OCI-LY7 (cell line): Measurements from ENCODE around the gene AHCTF1. TPM values are rescaled to one million over a fixed set of nuclear protein-coding genes. Genes with fewer than 3 reads are reported as not detected.

Experiments used
- BruUV-seq: library from RNA; stranded (reverse); fragments of 400-500 nt; replicated peaks from 2 replicates; lab custom pipeline; 2021; lab: Mats Ljungman, UMichigan
- CTCF ChIA-PET: fragments of 300-600 bp; sonication (Branson Sonifier 250); formaldehyde crosslinking; loops from one replicate; lab custom pipeline; 2022; ENCODE audit warnings: antibody characterized with exemption; ENCODE audit not compliant: unreplicated experiment; lab: Charles Lee
- POLR2A ChIA-PET: fragments of 300-600 bp; sonication (Branson Sonifier 250); formaldehyde crosslinking; loops from one replicate; lab custom pipeline; 2022; ENCODE audit warnings: antibody characterized with exemption; lab: Charles Lee
- DNase-seq: peaks from one replicate; pipeline ENCODE4 v3.0.0-alpha.2; 2015; ENCODE audit warnings: low spot score
- H2AFZ ChIP-seq: fragments of 200-600 bp; sonication (generic), shearing (Covaris generic); 2 replicates; pipeline ENCODE4 v1.6.1; 2014; ENCODE audit warnings: mild to moderate bottlenecking, antibody characterized with exemption, low read length, moderate library complexity
- H3K27ac ChIP-seq: fragments of 200-600 bp; sonication (generic); 2 replicates; pipeline ENCODE4 v1.5.1; 2014; ENCODE audit warnings: mixed run types, low read depth, mild to moderate bottlenecking, moderate library complexity, low read length, inconsistent platforms; ENCODE audit not compliant: poor library complexity, severe bottlenecking
- H3K36me3 ChIP-seq: fragments of 200-600 bp; sonication (generic); 2 replicates; pipeline ENCODE4 v1.6.1; 2014; ENCODE audit warnings: mild to moderate bottlenecking, antibody characterized with exemption, low read length, moderate library complexity, mixed read lengths; ENCODE audit not compliant: insufficient read depth
- H3K4me1 ChIP-seq: fragments of 200-600 bp; sonication (generic); 2 replicates; pipeline ENCODE4 v1.5.1; 2014; ENCODE audit warnings: mild to moderate bottlenecking, low read length; ENCODE audit not compliant: insufficient read depth, poor library complexity, severe bottlenecking
- H3K4me2 ChIP-seq: fragments of 200-600 bp; sonication (generic); 2 replicates; pipeline ENCODE4 v1.6.1; 2014; ENCODE audit warnings: mild to moderate bottlenecking, low read length
- H3K4me3 ChIP-seq: fragments of 200-600 bp; sonication (generic); 2 replicates; pipeline ENCODE4 v1.5.1; 2014; ENCODE audit warnings: mild to moderate bottlenecking, low read depth, low read length; ENCODE audit not compliant: poor library complexity, severe bottlenecking
- H3K79me2 ChIP-seq: fragments of 200-600 bp; sonication (generic); 2 replicates; pipeline ENCODE4 v1.6.1; 2016; ENCODE audit warnings: low read depth, mild to moderate bottlenecking, low read length, moderate library complexity, mixed read lengths; ENCODE audit not compliant: insufficient read depth
- H3K9me2 ChIP-seq: fragments of 200-600 bp; sonication (generic); 2 replicates; pipeline ENCODE4 v1.6.1; 2016; ENCODE audit warnings: mild to moderate bottlenecking, low read length, mixed read lengths; ENCODE audit not compliant: insufficient read depth
- H3K9me3 ChIP-seq: fragments of 200-600 bp; sonication (generic); 2 replicates; pipeline ENCODE4 v1.6.1; 2014; ENCODE audit warnings: mild to moderate bottlenecking, mixed run types, low read length, mixed read lengths
- H4K20me1 ChIP-seq: fragments of 200-600 bp; sonication (generic); 2 replicates; pipeline ENCODE4 v1.6.1; 2014; ENCODE audit warnings: mild to moderate bottlenecking, antibody characterized with exemption, low read length, moderate library complexity, mixed read lengths; ENCODE audit not compliant: insufficient read depth
- CTCF ChIP-seq: fragments of 200-600 bp; sonication (generic); conservative IDR thresholded peaks from 2 replicates; pipeline ENCODE4 v1.5.1; 2014; ENCODE audit warnings: mild to moderate bottlenecking, antibody characterized with exemption, low read length, moderate library complexity, mixed read lengths
- EZH2phosphoT487 ChIP-seq: fragments of 200-600 bp; sonication (generic); IDR thresholded peaks from 2 replicates; pipeline ENCODE4 v1.6.1; 2018; ENCODE audit warnings: low read depth, borderline replicate concordance, mild to moderate bottlenecking, mixed run types, antibody characterized with exemption, low read length, moderate library complexity, mixed read lengths
- intact Hi-C: fragments of 100-400 bp; cut with micrococcal nuclease; formaldehyde crosslinking; loops from one replicate; pipeline ENCODE4 v1.10.0; 2022; ENCODE audit not compliant: unreplicated experiment
- total RNA-seq, 2 experiments: library from RNA; depleted of rRNA in 1 of 2; stranded (reverse); fragments of >200 nt in 1 of 2; shearing (Covaris generic) in 1 of 2; gene quantifications; 2 replicates each; pipeline ENCODE4 v1.2.3, GENCODE V29; 2014 to 2022

Gene AHCTF1
- total RNA-seq, 2 experiments from 2014 or later = 38.5 to 57.7 TPM

DNA sequence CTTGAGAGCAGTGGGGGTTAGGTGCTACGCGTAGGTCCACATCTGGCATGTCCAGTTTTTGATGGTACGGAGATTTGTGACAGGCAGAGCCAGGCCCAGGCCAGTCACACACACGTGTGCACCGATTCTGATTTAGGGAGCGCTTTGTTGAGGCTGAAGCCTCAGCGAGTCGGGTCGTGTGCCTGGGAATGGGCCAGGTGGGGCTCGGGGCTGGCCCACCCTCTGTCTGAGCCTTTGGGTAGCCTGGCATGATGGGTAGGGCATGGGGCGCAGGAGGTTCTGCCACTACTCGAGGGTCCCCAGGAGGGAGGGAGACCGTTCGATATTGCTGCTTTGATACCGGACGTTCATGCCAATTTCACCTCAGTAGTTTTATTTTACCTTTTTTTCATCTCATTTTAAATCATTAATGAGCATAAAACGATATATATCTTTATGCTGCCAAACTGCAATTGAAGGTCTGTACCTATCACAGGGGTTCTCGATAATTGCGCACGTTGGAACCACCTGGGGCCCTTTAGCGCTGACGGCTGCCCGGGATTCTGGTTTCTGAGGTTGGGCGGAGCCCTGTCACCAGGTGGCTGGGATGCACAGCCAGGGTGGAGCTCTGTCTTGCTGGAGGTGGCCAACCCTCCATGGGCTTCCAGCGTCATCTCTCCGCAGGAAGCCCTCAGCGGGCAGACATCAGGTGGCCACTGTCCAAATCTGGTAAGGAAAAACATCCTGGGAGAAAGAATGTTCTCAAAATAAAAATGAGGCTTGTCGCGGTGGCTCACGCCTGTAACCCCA is 135.6 kb downstream of the AHCTF1 start:
- H3K36me3 ChIP-seq = no peaks in the 10 kb centered on the region
- TF ChIP-seq CTCF (no peak), EZH2phosphoT487 (no peak)
- H3K27ac ChIP-seq = no peak overlapping the region
- intact Hi-C loops = no loop called here
- no peaks in the 10 kb centered on the region for H3K79me2 ChIP-seq
- ChIA-PET POLR2A (interaction anchor here (0.6 kb wide), 1 partner anchor 1141 kb away, joined by 4 read pairs; no protein-coding TSS in a partner anchor), CTCF (no interaction called here)
- H3K4me1 ChIP-seq = no peaks in the 10 kb centered on the region
- H2AFZ ChIP-seq = no peak overlapping the region
- H3K4me2 ChIP-seq = no peak overlapping the region
- no peak for DNase-seq
- H3K9me3 ChIP-seq = no peaks in the 10 kb centered on the region
- BruUV-seq = no TSS peak
- H3K9me2 ChIP-seq = no peaks in the 10 kb centered on the region
- no peaks in the 10 kb centered on the region for H4K20me1 ChIP-seq
- H3K4me3 ChIP-seq = no peak overlapping the region

DNA sequence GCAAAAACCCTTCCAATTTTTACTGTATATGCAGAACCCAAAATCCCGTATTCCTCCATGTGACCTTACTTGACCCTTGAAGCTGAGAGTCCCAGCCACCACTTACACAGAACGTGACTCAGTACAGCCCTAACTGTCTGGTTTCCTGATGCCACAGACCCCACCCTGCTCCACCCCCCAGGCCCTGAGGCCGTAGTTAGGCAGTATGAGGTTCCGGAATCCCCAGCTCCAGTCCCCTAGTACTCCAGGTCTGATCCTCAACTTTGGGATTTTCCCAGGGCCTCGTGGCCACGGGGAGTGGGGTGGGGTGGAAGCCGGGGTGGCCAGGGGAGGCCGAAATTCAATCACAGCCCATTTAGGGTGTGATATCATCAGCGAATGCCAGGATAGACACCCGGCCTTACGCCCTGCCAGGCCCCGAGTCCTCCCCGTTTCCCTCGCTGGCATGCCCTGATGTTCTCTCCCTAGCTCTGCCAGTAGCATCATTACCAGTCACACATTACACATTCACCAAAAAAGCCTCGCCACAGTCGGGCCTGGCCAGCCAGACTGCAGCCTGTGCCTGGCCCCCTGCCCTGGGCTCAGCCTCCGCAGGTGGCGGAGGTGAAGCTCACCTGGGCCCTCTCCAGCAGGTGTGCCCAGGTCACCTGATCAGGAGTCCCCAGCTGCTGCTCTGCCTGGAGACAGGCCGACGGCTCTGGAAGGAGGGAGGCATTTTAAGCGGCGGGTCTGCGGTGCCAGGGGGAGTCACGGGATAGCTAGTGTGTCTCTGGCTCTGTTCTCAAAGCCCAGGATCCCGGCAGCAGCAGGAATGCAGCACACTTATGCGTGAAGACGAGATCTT is 136.7 kb downstream of the AHCTF1 start:
- H4K20me1 ChIP-seq = no peaks in the 10 kb centered on the region
- no peak overlapping the region for H2AFZ ChIP-seq
- no peaks in the 10 kb centered on the region for H3K79me2 ChIP-seq
- BruUV-seq = no TSS peak
- no peak for TF ChIP-seq EZH2phosphoT487
- no peak for TF ChIP-seq CTCF
- no peaks in the 10 kb centered on the region for H3K9me2 ChIP-seq
- intact Hi-C loops = no loop called here
- DNase-seq = no peak
- no peak overlapping the region for H3K27ac ChIP-seq
- no peaks in the 10 kb centered on the region for H3K9me3 ChIP-seq
- no peaks in the 10 kb centered on the region for H3K36me3 ChIP-seq
- ChIA-PET CTCF (no interaction called here), POLR2A (interaction anchor here (0.6 kb wide), 1 partner anchor 1142 kb away, joined by 4 read pairs; no protein-coding TSS in a partner anchor)
- no peaks in the 10 kb centered on the region for H3K4me1 ChIP-seq
- H3K4me2 ChIP-seq = no peak overlapping the region
- no peak overlapping the region for H3K4me3 ChIP-seq
